OCI-LY1 (cell line): ENCODE data around the gene HEBP1.

ENCODE experiments used
- CTCF ChIP-seq: fragments of 200-600 bp; sonication (generic), shearing (Covaris generic); IDR thresholded peaks from 2 replicates; pipeline ENCODE4 v1.5.1; 2017; ENCODE audit warnings: mild to moderate bottlenecking, antibody characterized with exemption, low read length, moderate library complexity, mixed read lengths
- EZH2 ChIP-seq: fragments of 200-600 bp; sonication (generic), shearing (Covaris generic); IDR thresholded peaks from 2 replicates; pipeline ENCODE4 v1.8.0; 2017; ENCODE audit warnings: borderline replicate concordance, mixed run types, mild to moderate bottlenecking, antibody characterized with exemption, low read length, moderate library complexity, mixed read lengths

DNA sequence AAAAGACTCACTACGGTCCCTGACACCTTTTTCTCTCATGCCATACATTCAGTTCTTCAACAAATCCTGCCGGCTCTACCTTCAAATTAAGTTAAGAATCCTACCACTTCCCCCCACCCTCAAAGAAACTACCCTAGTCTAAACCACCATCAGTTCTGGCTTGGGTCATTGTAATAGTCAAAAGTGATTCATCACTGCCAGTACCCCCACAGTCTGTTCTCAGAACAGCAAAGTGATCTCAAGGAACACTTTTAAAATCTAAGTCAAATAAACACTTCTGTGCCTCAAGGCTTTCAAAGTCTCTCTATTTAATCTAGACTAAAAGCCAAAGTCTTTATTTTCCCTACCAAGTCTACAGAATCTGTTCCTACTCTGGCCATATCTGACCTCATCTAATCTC lies 32.1 kb upstream of the HEBP1 start:
- no peak for TF ChIP-seq CTCF
- TF ChIP-seq EZH2 = no peak
